NCI-H774 (cell line): ENCODE measurements around the gene CLDN19.
A peak's percentile ranks its signal among the peaks of the same experiment; 100 is the strongest.
"Not testable (repeated sequence)": the region's sequence is repeated elsewhere in the genome, so short reads cannot be mapped to it uniquely, and the experiment has no call there.

Source experiments
- DNase-seq: peaks from one replicate; lab custom pipeline; 2025; lab: John Stamatoyannopoulos, UW

Gene CLDN19

GRCh38 chr1:42759114-42759513, 19.1 kb upstream of the CLDN19 start:
- DNase-seq: no peak

DNA sequence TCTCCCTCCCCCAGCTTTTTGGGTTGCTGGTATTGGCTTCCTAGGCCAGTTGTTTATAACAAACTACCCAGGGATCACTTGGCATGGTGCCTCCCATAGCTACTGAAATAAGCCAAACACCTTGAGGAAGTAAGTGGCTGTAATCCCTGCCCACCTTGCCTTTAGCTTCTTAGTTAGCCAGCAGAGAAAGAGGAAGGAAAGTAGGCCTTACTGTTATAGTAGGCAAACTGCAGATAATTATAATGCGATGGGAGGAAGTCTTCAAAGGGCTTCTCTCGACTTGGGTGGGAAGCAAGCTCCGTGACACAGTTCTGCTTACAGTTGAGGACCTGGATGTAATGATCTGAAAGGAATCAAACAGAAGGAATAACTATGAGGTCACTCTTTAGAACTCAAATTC, 18.6 kb upstream of the CLDN19 start:
- no peak for DNase-seq

DNA sequence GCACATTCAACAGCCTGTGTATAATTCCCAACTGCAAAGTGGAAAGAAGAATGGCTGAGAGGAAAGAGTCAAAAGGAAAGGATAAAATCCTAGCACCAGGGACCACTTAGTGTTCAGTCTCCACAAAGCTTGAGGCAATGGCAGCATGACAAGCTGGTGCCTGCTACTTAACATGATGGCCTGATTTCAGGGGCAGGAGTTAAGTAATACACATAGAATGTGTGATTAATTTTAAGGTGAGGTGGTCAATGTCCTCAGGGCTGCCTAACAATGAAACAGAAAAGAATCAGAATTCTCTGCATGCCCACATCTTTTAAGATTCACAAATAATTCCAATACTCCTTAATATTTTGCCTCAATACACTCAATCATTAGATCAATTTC, 17.8 kb upstream of the CLDN19 start:
- DNase-seq: no peak

DNA sequence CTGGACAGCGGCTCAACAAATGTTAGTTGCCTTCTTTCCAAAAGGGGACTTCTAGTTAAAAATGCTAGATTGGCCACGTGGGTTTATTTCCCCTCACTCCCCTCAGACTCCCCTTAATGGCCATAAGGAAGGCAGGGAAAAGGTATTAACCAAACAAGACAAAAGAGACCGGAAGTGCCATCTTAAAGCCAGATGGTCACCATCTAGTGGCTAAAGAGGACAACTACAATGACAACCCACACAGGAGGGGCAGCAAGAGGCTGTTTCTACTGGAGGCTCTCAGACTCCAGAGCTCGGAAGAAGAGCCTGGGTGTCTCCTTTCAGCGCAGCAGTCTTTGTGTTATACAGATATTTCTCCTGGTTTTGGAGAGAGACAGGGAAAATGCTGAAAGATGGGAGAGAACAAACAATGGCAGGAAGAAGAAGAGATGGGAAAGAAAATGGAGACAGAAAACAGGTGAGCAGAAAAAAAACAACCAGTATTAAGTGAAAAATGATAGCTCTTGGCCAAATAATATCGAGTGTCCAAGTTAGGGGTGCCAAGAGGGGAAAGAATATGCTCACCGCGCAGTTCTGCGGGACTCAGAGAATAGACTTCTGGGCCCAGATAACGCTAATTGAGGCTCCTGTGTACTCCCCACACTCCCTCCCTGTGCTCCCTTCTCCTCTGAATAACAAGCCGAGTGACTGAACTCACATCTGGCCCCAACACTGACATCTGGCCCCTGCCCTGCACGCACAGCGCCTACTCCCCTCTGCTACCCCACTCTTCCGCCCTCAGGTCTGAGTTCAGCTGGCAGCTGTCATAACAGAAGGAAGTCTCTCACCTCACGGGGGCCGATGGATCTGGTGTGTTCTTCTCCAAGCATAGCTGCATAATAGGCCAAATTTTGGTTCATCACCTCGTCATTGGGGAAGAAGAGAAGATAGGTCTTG, 17.2 kb upstream of the CLDN19 start:
- peak; percentile 59 for DNase-seq

GRCh38 chr1:42753070-42753469, 13.0 kb upstream of the CLDN19 start:
- no peak for DNase-seq

- no peak for DNase-seq
Observed at GRCh38 chr1:42752284-42752683, 12.2 kb upstream of the CLDN19 start.

DNA sequence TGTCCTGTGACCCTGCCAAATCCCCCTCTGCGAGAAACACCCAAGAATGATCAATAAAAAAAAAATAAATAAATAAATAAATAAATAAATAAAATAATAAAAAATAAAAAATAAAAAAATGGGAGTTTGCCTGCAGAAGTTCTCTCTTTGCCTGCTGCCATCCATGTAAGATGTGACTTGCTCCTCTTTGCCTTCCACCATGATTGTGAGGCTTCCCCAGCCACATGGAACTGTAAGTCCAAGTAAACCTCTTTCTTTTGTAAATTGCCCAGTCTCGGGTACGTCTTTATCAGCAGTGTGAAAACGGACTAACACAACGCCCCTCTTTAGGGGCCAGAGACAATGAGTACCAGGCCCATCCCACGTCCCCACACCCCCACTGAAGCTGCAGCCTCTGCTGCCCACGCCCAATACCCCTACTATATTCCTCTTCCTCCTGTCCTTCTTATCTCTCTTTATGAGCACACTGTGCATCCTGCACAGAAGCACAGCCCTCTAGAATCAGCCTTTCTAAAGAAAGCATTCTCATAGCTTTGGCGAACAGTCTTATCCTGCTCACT, 11.6 kb upstream of the CLDN19 start:
- not testable (repeated sequence) for DNase-seq

- no peak for DNase-seq
Observed at GRCh38 chr1:42750041-42750440, 10.0 kb upstream of the CLDN19 start.

GRCh38 chr1:42748461-42749410, 8.7 kb upstream of the CLDN19 start:
- no peak for DNase-seq

- no peak for DNase-seq
Observed at GRCh38 chr1:42748021-42748420, 8.0 kb upstream of the CLDN19 start.

- peak; percentile 12 for DNase-seq
Observed at GRCh38 chr1:42747125-42747524, 7.1 kb upstream of the CLDN19 start.

DNA sequence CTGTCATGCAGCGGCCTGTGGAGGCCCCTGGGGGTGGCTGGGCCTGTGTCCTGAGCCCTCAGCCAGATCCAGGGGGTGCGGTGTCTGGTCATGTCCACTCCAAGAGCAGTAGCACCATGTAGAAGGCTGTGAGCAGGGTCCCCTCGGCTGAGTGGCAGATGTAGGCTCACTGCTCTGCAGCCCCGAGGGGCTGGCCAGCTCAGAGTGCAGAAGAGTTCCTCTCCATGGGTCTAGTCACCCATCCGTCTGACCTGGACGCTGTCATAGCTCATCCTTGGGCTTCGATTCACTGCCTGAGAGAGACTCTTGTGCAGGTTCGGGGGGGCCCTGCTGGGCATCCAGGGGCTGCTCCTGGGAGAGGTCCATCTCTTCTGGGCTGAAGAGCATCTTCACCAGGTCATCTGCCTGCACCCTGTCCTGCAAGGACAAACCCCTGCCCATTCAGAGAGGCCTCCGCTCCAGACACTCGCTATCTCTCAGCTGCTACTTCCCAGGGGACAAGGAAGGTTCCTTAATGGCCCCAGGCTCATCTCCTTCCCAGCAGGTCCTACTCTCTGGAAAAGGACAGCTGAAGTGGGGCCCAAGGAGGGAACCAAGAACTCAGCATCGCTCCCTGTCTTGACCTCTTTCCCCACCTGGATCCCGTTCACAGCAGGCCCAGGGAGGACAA, 6.5 kb upstream of the CLDN19 start:
- no peak for DNase-seq

DNA sequence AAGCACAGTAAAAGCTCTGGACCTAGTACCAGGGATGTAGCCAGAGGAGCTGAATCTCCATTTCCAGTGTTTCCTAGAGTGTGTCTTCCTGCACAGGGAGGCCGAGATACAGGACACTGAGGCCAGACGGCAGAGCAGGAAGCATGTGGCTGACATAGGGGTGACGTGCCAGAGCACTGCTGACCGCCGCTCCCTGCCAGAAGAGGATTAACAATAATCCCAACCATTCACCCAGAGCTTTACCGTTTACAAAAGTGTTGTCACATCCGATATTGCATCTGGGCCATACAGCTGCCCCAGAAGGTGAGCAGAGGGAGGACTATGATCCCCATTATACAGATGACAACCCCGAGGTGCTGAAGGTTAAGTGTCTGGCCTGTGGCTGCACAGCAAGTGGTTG, 5.8 kb upstream of the CLDN19 start:
- DNase-seq: no peak

DNA sequence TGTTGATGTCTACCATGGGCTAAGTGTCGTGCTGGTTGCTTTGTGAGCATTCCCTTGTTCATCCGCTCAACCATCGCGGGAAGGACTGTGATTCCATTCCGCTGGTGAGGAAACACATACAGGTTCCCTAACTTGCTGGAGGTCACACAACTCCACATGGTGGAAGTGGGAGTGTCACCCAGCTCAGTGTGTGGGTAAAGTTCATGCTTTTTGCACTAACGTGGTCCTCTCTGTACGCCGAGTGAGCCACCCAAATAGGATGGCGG, 4.0 kb upstream of the CLDN19 start:
- DNase-seq: no peak

DNA sequence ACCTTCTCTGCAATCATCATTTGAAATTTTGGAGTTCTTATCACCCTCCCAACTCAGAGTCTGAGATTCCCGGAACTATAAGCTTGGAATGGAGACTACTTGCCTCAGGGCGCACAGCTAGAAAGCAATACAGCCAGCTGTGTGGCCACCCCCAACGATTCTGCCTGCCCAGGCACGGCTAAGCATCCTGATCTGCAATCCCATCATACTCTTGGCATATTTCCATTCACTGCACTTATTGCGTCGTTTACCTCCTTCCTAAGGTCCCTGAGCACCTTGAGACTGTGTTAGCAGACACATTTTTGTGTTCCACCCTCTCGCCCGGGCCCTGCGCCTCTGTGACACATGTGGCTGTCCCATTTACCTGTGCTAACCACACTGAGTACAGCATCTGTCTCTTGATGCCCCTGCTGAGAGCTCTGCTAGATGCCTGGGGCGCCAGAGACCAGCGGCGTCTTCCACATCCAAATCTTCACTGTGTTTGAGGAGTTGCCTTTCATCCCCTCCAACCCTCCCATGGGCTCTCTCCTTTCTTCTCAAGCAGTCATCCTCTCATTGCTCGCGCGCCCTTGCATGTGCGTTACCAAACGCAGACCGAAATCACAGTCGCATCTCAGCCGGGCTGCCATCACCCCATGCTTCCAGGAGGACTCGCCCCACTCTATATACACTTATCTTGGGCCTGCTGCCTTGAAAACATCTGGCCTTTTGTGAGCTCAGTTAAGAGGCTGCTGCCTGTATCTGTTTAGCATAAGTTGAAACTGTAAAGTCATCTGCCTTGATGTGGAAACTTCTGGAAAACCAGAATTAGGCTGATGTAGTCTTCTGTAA, 3.5 kb upstream of the CLDN19 start:
- DNase-seq: no peak

DNA sequence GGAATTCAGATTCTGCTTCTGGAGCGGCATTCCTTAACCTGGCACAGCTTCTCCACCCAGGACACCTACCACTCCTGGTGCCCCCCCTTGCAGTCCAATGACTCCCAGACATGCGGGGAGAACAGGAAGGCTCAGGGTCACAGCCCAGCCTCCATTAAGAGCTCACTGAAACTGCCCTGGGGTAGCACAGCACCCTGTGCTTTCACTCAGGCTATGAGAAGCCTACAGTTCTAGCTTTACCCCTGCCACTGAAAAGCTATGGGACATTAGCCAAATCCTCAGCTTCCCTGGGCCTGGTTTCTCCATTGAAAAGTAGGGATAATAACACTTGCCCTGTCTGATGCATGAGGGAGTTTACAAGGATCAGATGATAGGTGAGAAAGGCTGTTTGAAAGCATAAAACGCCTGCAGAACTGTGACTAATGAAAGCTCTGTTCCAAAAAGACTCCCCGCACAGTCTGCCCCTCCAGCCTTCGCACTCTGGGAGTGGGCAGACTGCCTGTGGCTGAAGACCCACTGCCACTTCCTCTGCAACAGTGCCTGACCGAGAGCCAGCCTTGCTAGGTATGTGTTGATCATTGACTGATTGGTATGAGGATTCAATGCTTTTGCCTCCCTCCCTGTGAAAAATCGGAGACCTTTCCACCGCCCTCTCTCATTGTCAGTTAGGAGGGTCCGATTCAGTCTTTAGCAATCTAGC, 2.7 kb upstream of the CLDN19 start:
- DNase-seq: no peak

- no peak for DNase-seq
Observed at GRCh38 chr1:42742141-42742540, 2.1 kb upstream of the CLDN19 start.

GRCh38 chr1:42741706-42742105, 1.7 kb upstream of the CLDN19 start:
- no peak for DNase-seq

GRCh38 chr1:42740851-42741580, 980 bp upstream of the CLDN19 start:
- no peak for DNase-seq

DNA sequence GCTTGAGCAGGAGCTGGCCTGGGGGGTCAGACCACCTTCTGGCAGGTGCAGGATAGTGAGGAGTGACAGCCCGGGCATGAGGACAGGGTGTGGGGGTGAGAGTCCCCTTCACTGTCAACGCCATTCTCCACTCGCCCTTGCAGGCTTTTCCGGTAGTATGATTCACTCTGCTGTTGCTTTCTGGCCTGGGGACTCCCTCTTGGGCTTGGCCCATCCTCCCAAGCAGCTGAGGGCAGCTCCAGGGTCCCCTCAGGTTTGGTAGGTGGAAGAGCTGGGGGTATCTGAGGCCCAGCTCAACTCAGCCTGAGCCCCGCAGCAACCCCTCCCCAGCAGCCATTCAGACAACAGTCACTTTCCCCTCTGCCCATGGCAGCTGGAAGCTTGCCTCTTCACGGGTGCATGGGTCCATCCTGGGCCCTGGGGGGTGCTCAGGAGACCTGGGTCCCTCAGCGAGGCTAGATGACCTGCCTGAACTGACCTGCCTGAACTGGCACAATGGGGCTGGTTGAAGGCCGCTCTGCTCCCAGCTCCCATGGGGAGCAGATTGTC, 1.3 kb downstream of the CLDN19 start:
- DNase-seq: no peak
